Mesendoderm (in vitro differentiated cells): ENCODE data around the gene EPHB2.

Experiments used
- DNase-seq: peaks from one replicate; pipeline ENCODE4 v3.0.0; 2013
- H2AK5ac ChIP-seq: 2 replicates; pipeline ENCODE4 v1.6.1; 2013; ENCODE audit warnings: low read length, inconsistent platforms
- H2BK120ac ChIP-seq: 2 replicates; pipeline ENCODE4 v1.6.1; 2013; ENCODE audit warnings: low read depth, mild to moderate bottlenecking, low read length, moderate library complexity, mixed read lengths
- H2BK15ac ChIP-seq: replicated peaks from 2 replicates; pipeline ENCODE4 v1.6.1; 2013; ENCODE audit warnings: low read depth, mild to moderate bottlenecking, moderate library complexity
- H2BK5ac ChIP-seq: 2 replicates; pipeline ENCODE4 v1.6.1; 2013; ENCODE audit warnings: low read length, inconsistent platforms
- H3K18ac ChIP-seq: 2 replicates; pipeline ENCODE4 v1.6.1; 2013; ENCODE audit warnings: mild to moderate bottlenecking, low read length, mixed read lengths
- H3K23ac ChIP-seq: one replicate; pipeline ENCODE4 v1.6.1; 2013; ENCODE audit warnings: low read length
- H3K27ac ChIP-seq: 2 replicates; pipeline ENCODE4 v1.5.1; 2013; ENCODE audit warnings: low read depth, mild to moderate bottlenecking, inconsistent platforms, low read length, moderate library complexity
- H3K27me3 ChIP-seq: 2 replicates; pipeline ENCODE4 v1.6.1; 2013; ENCODE audit warnings: low read length, control low read depth, mild to moderate bottlenecking, inconsistent platforms; ENCODE audit not compliant: insufficient read depth, poor library complexity
- H3K36me3 ChIP-seq: 2 replicates; pipeline ENCODE4 v1.6.1; 2013; ENCODE audit warnings: low read length, inconsistent platforms; ENCODE audit not compliant: control insufficient read depth, insufficient read depth
- H3K4ac ChIP-seq: one replicate; pipeline ENCODE4 v1.6.1; 2013; ENCODE audit warnings: low read depth, mild to moderate bottlenecking, low read length, moderate library complexity
- H3K4me1 ChIP-seq: 2 replicates; pipeline ENCODE4 v1.6.1; 2013; ENCODE audit warnings: low read depth, low read length, inconsistent platforms; ENCODE audit not compliant: control insufficient read depth
- H3K4me2 ChIP-seq: 2 replicates; pipeline ENCODE4 v1.6.1; 2013; ENCODE audit warnings: low read length
- H3K4me3 ChIP-seq: 2 replicates; pipeline ENCODE4 v1.5.1; 2013; ENCODE audit warnings: mild to moderate bottlenecking, low read length
- H3K56ac ChIP-seq: one replicate; pipeline ENCODE4 v1.6.1; 2013; ENCODE audit warnings: low read length
- H3K79me1 ChIP-seq: 2 replicates; pipeline ENCODE4 v1.6.1; 2013; ENCODE audit warnings: low read length, inconsistent platforms
- H3K79me2 ChIP-seq: 2 replicates; pipeline ENCODE4 v1.6.1; 2013; ENCODE audit warnings: mild to moderate bottlenecking, low read length; ENCODE audit not compliant: control insufficient read depth, insufficient read depth
- H3K9ac ChIP-seq: 2 replicates; pipeline ENCODE4 v1.6.1; 2013; ENCODE audit warnings: low read length, inconsistent platforms
- H4K5ac ChIP-seq: one replicate; pipeline ENCODE4 v1.6.1; 2013; ENCODE audit warnings: low read length
- H4K8ac ChIP-seq: one replicate; pipeline ENCODE4 v1.6.1; 2013; ENCODE audit warnings: low read depth, mild to moderate bottlenecking, control low read depth, low read length, moderate library complexity
- WGBS: extraction: QIAGEN DNeasy Blood & Tissue Kit; methylation state at CpG from one replicate; pipeline ENCODE4 v1.1.7; 2013; ENCODE audit warnings: low lambda C conversion rate, missing lambda C conversion rate; ENCODE audit not compliant: insufficient coverage; ENCODE audit errors: extremely low coverage; 5-methylcytosine and 5-hydroxymethylcytosine counted together

The EPHB2 gene

GRCh38 chr1:22824975-22825374 is 114.3 kb downstream of the EPHB2 start:
- no peak overlapping the region for H3K4me2 ChIP-seq
- H2BK15ac ChIP-seq = no peak overlapping the region
- no peak overlapping the region for H2AK5ac ChIP-seq
- H3K9ac ChIP-seq = no peak overlapping the region
- H3K18ac ChIP-seq = no peak overlapping the region
- DNase-seq = no peak
- H3K4ac ChIP-seq = no peak overlapping the region
- no peak overlapping the region for H3K4me3 ChIP-seq
- no peak overlapping the region for H4K5ac ChIP-seq
- H3K23ac ChIP-seq = no peak overlapping the region
- H4K8ac ChIP-seq = no peak overlapping the region
- WGBS = no CpG with 5 or more reads among the region's 5 CpGs
- H2BK5ac ChIP-seq = no peak overlapping the region
- no peaks in the 10 kb centered on the region for H3K27me3 ChIP-seq
- no peaks in the 10 kb centered on the region for H3K79me1 ChIP-seq
- H3K4me1 ChIP-seq = peaks cover 16% of the 10 kb centered on the region
- H3K36me3 ChIP-seq = no peaks in the 10 kb centered on the region
- no peak overlapping the region for H3K27ac ChIP-seq
- H2BK120ac ChIP-seq = no peak overlapping the region
- H3K56ac ChIP-seq = no peak overlapping the region
- H3K79me2 ChIP-seq = no peaks in the 10 kb centered on the region

- H3K4me1 ChIP-seq = peaks cover 16% of the 10 kb centered on the region
- no peak overlapping the region for H2BK120ac ChIP-seq
- WGBS = no CpG with 5 or more reads among the region's 4 CpGs
These were observed 115.0 kb downstream of the EPHB2 start for GRCh38 chr1:22825486-22826189.

DNA sequence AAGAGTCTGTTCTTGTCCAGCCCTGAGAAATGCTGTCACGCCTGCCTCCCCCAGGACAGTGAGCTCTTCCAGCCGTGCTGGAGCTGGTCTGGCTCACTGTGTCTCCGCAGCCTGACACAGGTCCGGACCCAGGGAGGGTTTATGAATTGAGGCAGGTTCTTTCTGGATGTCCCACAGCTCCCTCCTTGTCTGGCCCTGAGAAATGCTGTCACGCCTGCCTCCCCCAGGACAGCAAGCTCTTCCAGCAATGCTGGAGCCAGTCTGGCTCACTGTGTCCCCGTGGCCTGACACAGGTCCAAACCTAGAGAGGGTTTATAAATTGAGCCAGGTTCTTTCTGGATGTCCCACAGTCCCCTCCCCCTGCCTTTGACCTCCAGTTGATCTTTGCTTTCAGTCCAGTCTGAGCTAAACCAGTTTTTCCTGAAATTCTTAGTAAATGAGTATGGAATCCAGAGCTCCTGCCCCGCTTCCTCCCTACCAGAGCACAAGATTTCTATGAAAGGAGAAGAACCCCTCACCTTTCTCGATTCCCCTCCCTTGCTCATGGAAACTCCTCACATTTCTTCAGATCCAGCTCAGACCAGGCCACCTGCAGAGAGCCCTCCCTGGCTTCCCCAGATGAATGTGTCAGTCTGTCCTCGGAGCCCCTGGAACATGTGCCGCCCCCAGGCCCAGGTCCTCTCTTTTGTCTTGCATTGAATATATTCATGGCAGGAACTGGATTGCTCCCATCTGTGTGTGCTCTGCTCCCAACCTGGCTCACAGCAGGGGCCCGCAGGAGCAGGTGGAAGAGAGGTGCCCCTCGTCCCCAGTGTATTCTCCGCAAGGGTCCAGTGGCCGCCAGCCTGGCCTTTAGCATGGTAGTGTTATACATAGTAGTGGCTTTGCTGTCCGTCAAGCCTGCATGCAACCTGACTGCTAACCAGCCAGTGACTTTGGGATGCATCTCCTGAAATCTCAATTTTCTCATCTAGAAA is 116.3 kb downstream of the EPHB2 start:
- peak overlapping the region; percentile 57 for H2AK5ac ChIP-seq
- no peak overlapping the region for H3K4me3 ChIP-seq
- peak; percentile 81 for DNase-seq
- no peaks in the 10 kb centered on the region for H3K79me2 ChIP-seq
- no CpG with 5 or more reads among the region's 15 CpGs for WGBS
- peak overlapping the region; percentile 81 for H2BK5ac ChIP-seq
- H3K23ac ChIP-seq = no peak overlapping the region
- no peak overlapping the region for H4K8ac ChIP-seq
- peak overlapping the region; percentile 37 for H2BK120ac ChIP-seq
- no peaks in the 10 kb centered on the region for H3K27me3 ChIP-seq
- H3K18ac ChIP-seq = peak overlapping the region; percentile 53
- no peak overlapping the region for H4K5ac ChIP-seq
- H3K36me3 ChIP-seq = no peaks in the 10 kb centered on the region
- H3K79me1 ChIP-seq = no peaks in the 10 kb centered on the region
- H3K4ac ChIP-seq = peak overlapping the region; percentile 64
- no peak overlapping the region for H3K4me2 ChIP-seq
- H3K9ac ChIP-seq = peak overlapping the region; percentile 0
- H3K4me1 ChIP-seq = peaks cover 16% of the 10 kb centered on the region
- peak overlapping the region; percentile 72 for H3K56ac ChIP-seq
- H3K27ac ChIP-seq = peak overlapping the region; percentile 51
- no peak overlapping the region for H2BK15ac ChIP-seq

More at GRCh38 chr1:22825486-22826189, 115.0 kb downstream of the EPHB2 start:
- Histone ChIP-seq H2BK15ac (no peak overlapping the region), H3K4me2 (no peak overlapping the region), H2BK5ac (no peak overlapping the region), H3K79me2 (no peaks in the 10 kb centered on the region), H4K5ac (no peak overlapping the region), H2AK5ac (no peak overlapping the region), H3K4ac (no peak overlapping the region), H3K23ac (no peak overlapping the region), H3K36me3 (no peaks in the 10 kb centered on the region), H3K79me1 (no peaks in the 10 kb centered on the region), H3K4me3 (no peak overlapping the region), H3K18ac (no peak overlapping the region), H4K8ac (no peak overlapping the region), H3K27ac (no peak overlapping the region), H3K56ac (peak overlapping the region; percentile 26), H3K9ac (no peak overlapping the region), H3K27me3 (no peaks in the 10 kb centered on the region)
- no peak for DNase-seq

DNA sequence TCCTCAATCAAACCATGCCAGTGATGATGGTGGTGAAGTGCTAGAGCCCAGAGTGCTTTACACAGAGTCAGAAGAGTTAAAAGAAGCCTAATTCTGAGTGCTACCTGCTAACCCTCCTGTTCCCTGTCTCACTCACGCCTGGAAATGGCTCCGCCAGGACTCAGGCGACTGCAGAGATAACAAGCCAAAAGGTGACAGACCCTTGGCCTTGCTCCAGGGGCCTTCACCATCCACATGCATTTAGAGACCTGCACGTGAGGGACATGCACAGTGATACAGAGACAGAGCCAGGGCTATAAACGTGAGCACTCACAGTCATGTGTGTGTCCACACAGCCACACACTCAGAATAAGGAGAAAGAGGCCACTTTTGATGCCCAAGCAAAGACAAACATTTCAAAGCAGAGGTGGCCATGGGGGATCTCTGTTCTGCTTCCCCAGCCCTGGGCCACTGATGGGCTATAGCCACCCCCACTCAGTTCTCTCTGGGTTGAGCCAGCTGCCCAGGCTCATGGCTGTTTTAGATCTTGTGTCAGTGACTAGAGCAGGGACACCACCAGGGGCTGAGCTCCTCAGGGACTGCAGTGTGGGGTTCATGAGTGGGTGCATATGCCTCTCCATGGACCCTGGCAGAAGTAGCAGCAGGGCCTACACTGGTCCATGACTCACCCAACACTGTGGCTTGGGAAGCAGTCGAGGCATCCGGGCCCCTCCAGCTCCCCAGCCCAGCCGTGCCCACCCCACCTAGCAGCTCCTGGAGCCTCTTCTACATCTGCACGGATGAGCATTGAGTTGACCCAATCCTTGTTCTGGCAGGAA is 117.2 kb downstream of the EPHB2 start:
- H3K36me3 ChIP-seq = no peaks in the 10 kb centered on the region
- H4K5ac ChIP-seq = no peak overlapping the region
- no peak overlapping the region for H2BK15ac ChIP-seq
- H3K79me2 ChIP-seq = no peaks in the 10 kb centered on the region
- H3K27ac ChIP-seq = peak overlapping the region; percentile 51
- no peak overlapping the region for H2BK120ac ChIP-seq
- H2AK5ac ChIP-seq = peak overlapping the region; percentile 87
- DNase-seq = peak; percentile 89
- H3K23ac ChIP-seq = peak overlapping the region; percentile 15
- H3K4me2 ChIP-seq = no peak overlapping the region
- H3K79me1 ChIP-seq = no peaks in the 10 kb centered on the region
- peak overlapping the region; percentile 5 for H3K9ac ChIP-seq
- no CpG with 5 or more reads among the region's 9 CpGs for WGBS
- peak overlapping the region; percentile 20 for H3K18ac ChIP-seq
- H2BK5ac ChIP-seq = peak overlapping the region; percentile 84
- peaks cover 16% of the 10 kb centered on the region for H3K4me1 ChIP-seq
- no peak overlapping the region for H4K8ac ChIP-seq
- no peak overlapping the region for H3K4me3 ChIP-seq
- peak overlapping the region; percentile 85 for H3K56ac ChIP-seq
- no peak overlapping the region for H3K4ac ChIP-seq
- no peaks in the 10 kb centered on the region for H3K27me3 ChIP-seq

GRCh38 chr1:22828484-22829308 is 118.1 kb downstream of the EPHB2 start:
- H3K4me3 ChIP-seq = no peak overlapping the region

More at GRCh38 chr1:22828484-22829308, 118.1 kb downstream of the EPHB2 start:
- Histone ChIP-seq H3K27ac (no peak overlapping the region), H3K18ac (peak overlapping the region; percentile 20), H3K4ac (no peak overlapping the region), H3K4me2 (no peak overlapping the region), H3K79me1 (no peaks in the 10 kb centered on the region), H3K9ac (no peak overlapping the region), H3K36me3 (no peaks in the 10 kb centered on the region), H2BK120ac (no peak overlapping the region), H2AK5ac (peak overlapping the region; percentile 87), H3K4me1 (peaks cover 16% of the 10 kb centered on the region), H3K27me3 (no peaks in the 10 kb centered on the region), H2BK15ac (no peak overlapping the region), H3K23ac (peak overlapping the region; percentile 15), H2BK5ac (peak overlapping the region; percentile 84), H3K79me2 (no peaks in the 10 kb centered on the region), H4K5ac (peak overlapping the region; percentile 26), H4K8ac (no peak overlapping the region), H3K56ac (peak overlapping the region; percentile 75)
- WGBS = no CpG with 5 or more reads among the region's 15 CpGs
- peak; percentile 45 for DNase-seq
